NCI-H1105 (cell line): Measurements from ENCODE around the gene ARFGAP2.

Source experiments
- DNase-seq: peaks from one replicate; lab custom pipeline; 2025; lab: John Stamatoyannopoulos, UW

The ARFGAP2 gene

GRCh38 chr11:47148270-47148669, 28.4 kb downstream of the ARFGAP2 start:
- no peak for DNase-seq

DNA sequence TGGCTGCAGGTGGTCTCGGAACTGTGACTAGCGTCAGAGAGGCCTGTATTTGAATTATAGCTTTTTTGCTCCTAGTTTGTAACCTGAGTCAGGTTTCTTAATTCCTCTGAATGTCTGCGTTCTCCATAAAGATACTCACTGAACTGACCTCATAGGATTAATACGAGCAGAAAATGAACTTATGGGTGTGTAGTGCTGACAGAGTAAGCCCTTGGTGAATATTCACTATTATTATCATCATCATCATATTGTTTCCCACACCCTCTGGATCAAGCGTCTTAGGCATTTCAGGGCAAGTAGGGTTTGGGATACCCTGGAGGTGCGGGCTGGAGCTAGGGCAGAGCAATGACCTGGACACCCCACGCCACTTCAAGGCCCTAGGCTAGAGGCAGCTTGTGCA, 29.0 kb downstream of the ARFGAP2 start:
- no peak for DNase-seq

- DNase-seq = no peak
Measured at GRCh38 chr11:47147250-47147649, 29.4 kb downstream of the ARFGAP2 start.

- DNase-seq = no peak
Measured at GRCh38 chr11:47144541-47144940, 32.1 kb downstream of the ARFGAP2 start.

DNA sequence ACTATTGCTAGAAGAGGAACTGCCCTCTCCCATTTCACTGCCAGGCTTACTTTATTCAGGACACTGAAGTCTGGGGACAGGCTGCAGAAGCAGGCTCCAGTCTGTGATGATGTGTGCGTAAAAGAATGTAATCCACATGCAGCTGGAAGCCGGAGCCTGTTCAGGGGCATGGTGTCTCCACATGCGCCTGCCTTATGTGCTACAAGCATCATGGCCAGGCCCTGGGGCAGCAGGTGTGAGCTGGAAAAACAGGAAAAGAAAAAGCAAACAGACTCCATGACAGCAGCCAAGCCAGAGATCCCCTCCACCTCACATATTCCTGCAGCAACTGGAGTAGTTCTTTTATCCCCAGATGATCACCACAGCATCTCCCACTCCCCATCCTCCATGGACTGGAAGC, 33.4 kb downstream of the ARFGAP2 start:
- no peak for DNase-seq

- no peak for DNase-seq
Measured at GRCh38 chr11:47139878-47140277, 36.8 kb downstream of the ARFGAP2 start.

GRCh38 chr11:47137476-47137875, 39.2 kb downstream of the ARFGAP2 start:
- no peak for DNase-seq

DNA sequence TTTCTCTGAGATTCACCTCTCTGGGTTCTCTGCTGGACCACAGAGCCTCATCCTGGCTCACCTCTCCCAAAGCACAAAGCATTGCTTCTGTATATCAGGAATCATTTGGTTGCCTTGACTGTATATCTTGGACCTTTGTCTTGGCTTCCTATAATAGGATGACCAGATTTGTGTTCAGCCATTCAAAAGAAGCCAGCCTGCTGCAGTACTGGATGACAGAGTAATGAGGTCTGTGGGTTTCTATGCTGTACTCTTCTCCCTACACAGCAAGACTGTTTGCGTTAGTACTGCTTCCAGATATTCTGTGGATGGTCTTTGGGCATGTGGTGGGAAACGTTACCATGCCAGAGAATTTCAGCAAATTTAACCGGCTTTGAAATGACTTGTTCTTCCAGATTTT, 39.8 kb downstream of the ARFGAP2 start:
- DNase-seq = no peak

GRCh38 chr11:47136327-47136726, 40.4 kb downstream of the ARFGAP2 start:
- no peak for DNase-seq

- no peak for DNase-seq
Measured at GRCh38 chr11:47132981-47133380, 43.7 kb downstream of the ARFGAP2 start.

- DNase-seq = no peak
Measured at GRCh38 chr11:47132490-47132889, 44.2 kb downstream of the ARFGAP2 start.

- DNase-seq = no peak
Measured at GRCh38 chr11:47131136-47131535, 45.5 kb downstream of the ARFGAP2 start.

DNA sequence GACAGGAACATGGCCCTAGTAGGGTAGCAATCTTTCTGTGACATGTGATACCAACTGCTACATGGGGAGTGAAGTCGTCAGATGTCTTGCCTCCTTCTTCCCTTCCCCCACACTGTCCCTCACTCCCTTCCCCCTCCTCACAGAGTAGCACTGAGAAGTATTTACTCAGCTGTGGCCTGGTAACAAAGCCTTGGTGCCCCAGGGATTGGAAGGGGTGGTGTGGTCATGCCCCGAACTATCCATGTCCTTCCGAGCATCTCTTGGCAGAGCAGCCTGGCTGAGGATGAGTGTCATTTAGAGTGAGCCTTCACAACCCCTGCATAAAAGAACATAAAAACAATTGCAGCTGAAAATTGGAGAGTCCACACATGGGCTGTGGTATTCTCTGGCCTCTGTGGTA, 46.1 kb downstream of the ARFGAP2 start:
- peak; percentile 13 for DNase-seq

GRCh38 chr11:47127213-47127612, 49.5 kb downstream of the ARFGAP2 start:
- DNase-seq = no peak

- no peak for DNase-seq
Measured at GRCh38 chr11:47125083-47125482, 51.6 kb downstream of the ARFGAP2 start.

DNA sequence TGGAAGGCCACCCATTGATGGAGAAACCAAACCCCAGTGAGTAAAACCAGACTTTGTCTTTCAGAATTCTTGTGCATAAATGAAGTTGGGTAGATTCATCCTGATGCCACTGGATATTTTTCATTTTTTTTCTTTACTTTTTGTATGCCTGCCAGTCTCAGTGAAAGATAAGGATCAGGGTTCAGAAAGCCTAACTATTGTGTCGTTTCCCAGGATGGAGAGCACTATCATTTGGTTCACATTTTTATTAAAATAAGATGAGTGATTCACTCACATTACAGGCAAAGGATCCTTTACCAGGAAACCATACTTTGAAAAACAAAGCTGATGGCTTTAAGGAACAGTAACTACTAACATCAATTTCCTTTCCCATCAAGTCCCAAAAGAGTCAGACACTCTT, 52.0 kb downstream of the ARFGAP2 start:
- no peak for DNase-seq

- DNase-seq = no peak
Measured at GRCh38 chr11:47123094-47123493, 53.6 kb downstream of the ARFGAP2 start.

GRCh38 chr11:47121731-47122130, 54.9 kb downstream of the ARFGAP2 start:
- no peak for DNase-seq

- no peak for DNase-seq
Measured at GRCh38 chr11:47121056-47121455, 55.6 kb downstream of the ARFGAP2 start.

DNA sequence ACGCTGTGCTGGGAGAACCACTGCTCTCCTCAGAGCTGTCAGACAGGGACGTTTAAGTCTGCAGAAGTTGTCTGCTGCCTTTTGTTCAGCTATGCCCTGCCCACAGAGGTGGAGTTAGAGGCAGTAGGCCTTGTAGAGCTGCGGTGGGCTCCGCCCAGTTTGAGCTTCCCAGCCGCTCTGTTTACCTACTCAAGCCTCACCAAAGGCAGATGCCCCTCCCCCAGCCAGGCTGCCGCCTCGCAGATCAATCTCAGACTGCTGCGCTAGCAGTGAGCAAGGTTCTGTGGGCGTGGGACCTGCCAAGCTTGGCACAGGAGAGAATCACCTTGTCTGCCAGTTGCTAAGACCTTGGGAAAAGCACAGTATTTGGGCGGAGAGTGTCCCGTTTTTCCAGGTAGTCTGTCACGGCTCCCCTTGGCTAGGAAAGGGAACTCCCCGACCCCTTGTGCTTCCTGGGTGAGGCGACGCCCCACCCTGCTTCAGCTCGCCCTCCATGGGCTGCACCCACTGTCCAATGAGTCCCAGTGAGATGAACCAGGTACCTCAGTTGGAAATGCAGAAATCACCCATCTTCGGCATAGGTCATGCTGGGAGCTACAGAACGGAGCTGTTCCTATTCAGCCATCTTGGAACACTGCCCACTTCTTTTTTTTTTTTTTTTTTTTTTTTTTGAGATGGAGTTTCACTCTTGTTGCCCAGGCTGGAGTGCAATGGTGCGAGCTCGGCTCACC, 57.6 kb downstream of the ARFGAP2 start:
- peak; percentile 94 for DNase-seq
